GM21717 (cell line): Measurements from ENCODE around the gene LHX3.

Experiments used
- ATAC-seq: cut with Tn5 transposase; IDR thresholded peaks from one replicate; pipeline ENCODE4 v1.9.1; 2021; ENCODE audit warnings: mild to moderate bottlenecking, moderate library complexity; ENCODE audit not compliant: unreplicated experiment

Gene LHX3

GRCh38 chr9:136228107-136228875 lies 23.4 kb upstream of the LHX3 start:
- no peak for ATAC-seq

DNA sequence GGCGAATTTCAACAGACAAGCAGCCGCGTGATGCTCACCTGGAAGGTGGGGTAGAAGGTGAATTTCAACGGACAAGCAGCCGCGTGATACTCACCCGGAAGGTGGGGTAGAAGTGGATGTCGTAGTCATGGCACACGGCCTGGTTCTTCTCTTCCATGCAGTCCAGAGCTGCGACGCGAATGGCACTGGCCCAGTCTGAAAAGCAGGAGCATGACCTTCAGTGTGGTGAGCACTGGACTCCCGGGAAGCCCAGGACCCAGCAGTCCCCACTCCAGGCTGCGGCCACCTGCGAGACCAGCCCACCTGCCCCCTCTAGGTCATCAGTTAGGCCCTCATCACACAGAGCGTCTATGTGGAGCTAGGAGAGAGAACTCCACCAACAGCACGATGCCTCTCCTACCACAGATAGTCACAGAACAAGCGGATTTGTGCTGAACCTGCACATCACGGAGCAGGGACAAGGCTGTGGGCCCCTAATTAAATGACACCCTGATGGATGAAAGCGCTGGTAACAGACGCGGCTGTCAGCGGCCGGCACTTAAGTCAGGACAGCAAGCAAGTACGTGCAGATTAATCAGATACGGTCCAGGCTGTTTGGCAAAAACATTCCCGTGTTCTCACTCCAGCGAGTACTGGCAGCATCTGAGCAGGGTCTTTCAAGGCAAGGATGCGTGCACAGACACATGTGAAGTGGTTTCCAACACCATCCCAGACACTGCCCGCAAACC lies 21.9 kb upstream of the LHX3 start:
- ATAC-seq, result no peak

DNA sequence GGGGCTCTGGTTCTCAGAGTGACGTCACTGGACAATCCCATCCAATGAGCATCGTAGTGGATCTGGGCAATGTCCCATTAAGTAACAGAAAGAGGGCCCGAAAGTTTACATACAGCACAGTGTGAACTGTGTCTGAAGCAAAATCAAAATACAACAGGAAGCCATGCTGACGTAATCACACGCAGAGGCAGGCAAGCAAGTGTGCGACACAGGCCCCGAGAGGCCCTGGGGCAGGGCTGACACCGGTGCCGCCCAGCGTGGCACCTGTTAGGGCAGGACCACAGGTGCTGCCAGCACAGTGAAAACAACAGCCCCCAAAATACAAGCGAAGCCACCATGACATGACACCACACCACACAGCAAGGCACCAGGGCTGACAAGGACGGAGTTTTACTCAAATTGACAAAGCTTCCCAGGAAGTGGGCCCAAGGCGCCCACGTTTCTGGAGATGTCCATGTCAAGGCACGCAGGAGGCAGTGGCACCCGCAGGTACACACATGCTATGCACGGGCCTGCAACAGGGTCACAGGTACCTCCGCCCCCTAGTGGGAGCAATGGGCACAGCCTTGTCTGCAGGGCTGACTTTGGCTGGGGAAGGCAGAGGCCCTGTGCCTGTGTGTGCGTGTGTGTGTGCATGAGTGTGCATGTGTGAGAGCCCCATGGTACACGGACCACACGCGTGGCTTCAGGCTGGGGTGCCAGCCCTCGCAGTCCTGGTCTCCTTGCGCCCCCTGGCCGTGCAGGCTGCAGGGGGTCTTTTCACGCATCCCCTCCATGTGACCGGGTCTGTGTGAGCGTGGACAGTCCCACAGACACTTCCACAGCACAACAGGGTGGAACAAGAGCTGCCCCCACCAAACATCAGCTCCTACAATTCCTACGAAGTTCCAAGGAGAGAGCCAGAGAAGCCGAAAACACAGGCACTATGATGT lies 21.1 kb upstream of the LHX3 start:
- peak; percentile 52 for ATAC-seq

GRCh38 chr9:136225366-136225747 lies 20.4 kb upstream of the LHX3 start:
- ATAC-seq, result peak; percentile 36

DNA sequence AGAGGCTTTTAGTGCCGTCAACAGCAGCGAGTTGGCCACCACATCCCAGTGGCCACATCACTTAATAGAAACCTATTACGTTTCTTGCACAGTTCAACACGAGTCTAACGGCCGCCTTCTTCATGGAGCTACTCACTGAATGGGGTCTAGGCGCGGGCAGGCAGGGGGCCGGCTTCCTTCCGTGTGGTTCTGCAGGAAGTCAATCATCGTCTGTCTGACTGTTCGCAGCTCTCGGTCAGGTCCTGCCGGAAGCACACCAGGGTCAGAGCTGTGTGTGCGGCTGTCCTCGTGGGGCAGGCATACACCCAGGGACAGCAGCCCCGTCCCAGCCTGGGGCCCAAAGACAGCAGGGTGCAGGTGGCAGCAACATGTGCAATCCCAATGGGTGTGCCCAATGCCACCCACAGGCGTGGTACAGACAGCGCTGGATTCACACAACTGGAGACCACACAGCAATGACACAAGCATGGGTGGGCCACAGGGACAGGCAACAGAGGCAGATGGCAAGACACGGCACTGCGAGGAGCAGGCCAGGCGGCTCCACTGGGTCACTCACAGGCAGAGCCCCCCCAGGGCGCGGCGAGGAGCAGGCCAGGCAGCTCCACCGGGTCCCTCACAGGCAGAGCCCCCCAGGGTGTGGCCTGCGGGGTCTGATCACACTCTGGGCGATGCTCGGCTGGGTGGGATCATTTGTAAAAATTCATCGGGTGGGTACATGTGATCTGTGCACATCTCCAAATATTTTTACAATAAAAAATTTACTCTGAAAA lies 19.1 kb upstream of the LHX3 start:
- no peak for ATAC-seq

GRCh38 chr9:136222906-136223285 lies 18.0 kb upstream of the LHX3 start:
- no peak for ATAC-seq

DNA sequence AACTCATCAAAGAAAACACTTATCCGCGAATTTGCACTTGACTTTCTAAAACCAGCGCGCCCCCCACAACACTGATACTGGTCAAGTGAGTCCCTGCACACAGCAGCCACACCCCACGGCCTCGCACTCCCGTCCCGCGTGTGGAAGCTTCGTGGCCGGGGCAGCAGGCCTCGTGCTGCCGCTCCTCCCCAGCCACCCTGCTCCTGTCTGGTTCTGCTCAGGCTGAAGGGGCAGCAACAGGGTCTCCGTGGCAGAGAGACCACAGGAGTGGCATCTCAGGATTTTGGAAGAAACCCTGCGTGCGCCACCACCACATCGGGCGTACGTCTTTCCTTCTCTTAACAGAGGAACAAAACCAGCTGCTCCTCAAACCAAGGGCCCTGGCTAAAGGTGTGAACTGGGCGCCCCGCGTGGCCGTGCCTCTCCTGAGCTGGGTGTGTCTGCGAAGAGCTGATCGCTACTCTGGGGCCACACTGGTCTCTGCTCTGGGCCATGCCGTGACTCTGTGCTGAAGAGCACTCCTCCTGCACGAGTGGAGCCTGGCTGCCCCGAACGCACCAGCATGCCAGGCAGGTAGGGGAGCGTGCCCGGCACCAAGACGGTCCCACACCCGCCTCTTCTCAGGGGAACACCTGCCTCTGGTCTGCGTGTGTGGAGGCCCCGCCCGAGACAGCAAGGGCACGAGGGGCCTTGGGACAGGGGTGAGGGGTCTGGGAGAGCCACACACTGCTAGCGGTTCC lies 17.4 kb upstream of the LHX3 start:
- no peak for ATAC-seq

GRCh38 chr9:136220017-136220729 lies 15.2 kb upstream of the LHX3 start:
- ATAC-seq, result no peak

DNA sequence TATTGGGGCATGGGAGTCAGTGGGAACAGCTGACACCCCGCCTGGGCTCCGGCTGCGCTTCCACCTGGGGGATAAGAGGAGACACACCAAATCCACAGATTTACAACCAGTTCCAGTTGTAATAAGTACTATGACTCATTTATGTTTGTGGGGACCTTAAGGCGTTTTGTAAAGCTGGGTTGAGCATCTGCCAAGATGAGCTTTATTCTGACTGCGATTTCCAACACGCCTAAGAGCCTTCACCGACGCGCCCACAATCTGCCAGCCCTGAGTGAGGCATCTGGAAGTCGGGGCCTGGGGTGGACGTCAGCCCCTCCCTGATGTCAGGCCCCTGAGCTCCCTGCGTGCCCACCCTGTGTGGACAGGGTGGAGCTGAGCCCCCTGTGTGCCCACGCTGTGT lies 14.3 kb upstream of the LHX3 start:
- ATAC-seq, result no peak

GRCh38 chr9:136218673-136219072 lies 13.7 kb upstream of the LHX3 start:
- no peak for ATAC-seq

DNA sequence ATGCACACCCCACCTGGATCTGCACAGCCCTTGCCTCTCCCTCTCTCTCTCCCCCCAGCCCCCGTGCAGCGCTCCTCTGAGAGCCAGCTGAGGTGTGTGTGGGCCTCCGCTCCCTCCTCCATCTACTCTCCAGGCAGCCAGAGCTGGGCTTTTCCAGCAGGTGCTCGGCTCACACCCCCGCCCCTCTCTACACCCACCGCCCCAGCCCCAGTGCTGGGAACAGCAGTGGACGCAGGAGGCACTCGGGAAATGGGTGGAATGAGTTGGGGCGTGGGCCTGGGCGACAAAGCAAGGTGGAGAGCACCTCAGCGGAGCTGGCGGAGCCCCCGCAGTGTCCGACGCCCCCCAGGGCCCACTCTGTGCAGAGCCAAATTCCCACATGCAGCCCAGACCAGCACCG lies 13.3 kb upstream of the LHX3 start:
- no peak for ATAC-seq

- ATAC-seq, result no peak
Observed at GRCh38 chr9:136216541-136217244, 11.8 kb upstream of the LHX3 start.

GRCh38 chr9:136213733-136214132 lies 8.8 kb upstream of the LHX3 start:
- no peak for ATAC-seq

GRCh38 chr9:136212345-136212950 lies 7.5 kb upstream of the LHX3 start:
- ATAC-seq, result no peak

DNA sequence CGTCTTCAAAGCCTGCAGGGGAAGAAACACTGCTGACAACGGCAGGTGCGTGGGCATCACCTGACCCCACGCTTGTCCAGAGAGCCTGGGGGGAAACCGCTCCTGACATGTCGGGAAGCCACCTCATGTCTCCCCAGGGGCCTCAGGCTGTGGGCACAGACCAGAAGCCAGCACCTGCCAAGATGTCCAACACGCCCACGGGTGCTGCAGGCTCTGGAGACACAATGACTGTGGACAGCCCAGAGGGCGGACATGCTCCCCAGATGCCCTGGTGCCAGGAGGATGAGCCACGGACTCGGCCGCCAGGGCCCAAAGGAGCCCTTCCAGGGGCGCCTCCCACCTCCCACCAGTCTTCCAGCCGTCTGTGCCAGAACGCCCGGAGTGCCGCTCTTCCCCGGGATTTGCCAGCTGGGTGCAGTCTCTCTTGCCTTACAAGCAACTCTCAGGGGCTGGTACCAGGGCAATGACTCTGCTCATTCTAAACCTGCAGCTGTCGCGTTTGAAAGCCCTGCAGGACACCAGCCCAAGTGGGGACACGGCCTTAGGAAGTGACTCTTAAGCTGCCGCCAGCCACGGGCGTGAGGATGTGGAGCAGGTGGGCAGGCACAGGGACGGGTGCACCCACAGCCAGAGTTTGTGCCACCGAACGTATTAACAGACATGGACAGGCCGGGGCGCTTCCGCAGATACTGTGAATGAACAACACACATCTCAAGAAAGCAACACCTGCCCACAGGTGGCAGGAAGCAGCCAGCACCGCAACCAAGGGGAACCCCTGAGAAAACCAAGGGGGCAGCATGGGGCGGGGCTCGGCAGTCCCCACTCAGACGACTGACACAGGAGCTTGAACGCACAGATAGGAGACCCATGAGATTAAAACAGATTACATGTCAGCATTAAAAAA lies 6.8 kb upstream of the LHX3 start:
- ATAC-seq, result no peak

DNA sequence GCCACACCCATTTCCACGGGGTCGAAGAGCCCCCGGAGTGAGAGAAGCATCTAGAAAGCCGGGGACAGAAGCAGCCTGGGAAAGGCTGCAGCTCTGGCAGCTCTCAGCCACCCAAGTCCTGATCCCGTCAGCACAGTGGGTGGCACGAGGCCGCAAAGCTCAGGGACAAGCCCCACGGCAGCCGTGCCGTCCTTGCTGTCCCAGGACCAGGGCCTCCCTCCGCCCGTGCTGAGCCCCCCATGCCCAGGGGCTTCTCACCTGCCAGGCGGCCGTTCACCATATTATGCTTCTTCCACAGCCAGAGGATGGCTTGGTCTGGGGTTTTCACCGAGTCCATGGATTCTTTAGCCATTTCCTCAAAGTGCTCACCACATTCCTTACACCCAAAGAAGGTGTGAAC lies 6.1 kb upstream of the LHX3 start:
- no peak for ATAC-seq

DNA sequence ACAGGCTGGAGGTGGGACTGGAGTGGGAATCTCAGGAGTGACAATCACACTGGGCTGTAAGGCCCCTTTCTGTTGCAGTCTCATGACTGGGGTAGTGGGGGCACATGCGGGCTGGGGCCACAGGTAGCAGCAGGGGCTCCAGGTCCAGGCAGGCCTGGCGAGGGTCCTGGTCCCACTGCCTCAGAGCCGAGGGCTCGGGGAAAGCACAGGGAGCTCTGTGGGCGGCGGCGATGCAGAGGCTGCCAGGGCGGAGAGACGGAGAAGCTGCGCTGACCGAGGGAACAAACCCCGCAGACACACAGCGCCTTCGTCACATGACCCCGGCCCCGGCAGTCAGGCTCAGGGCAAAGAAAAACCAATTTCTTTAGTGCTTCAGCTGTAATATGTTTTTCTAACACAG lies 5.3 kb upstream of the LHX3 start:
- ATAC-seq, result no peak
